HEK293 (cell line): ENCODE results near the gene POLD2.

Experiments used
- CTCF ChIA-PET: fragments of 350-600 bp; formaldehyde crosslinking; extraction: SDS; loops from one replicate; lab custom pipeline; 2021; ENCODE audit warnings: antibody characterized with exemption; lab: Yijun Ruan, JAX
- POLR2A ChIA-PET: fragments of 300-600 bp; formaldehyde crosslinking; extraction: SDS; loops from one replicate; lab custom pipeline; 2020; ENCODE audit warnings: antibody characterized with exemption, inconsistent platforms; lab: Yijun Ruan, JAX
- H3K27ac ChIP-seq: fragments of 200-500 bp; sonication (Bioruptor generic); 2 replicates; pipeline ENCODE4 v1.5.1; 2014; ENCODE audit warnings: low read depth, low read length, control low read depth, inconsistent platforms; ENCODE audit errors: extremely low read depth
- H3K36me3 ChIP-seq, 2 experiments: fragments of 200-500 bp in 1 of 2; sonication (Bioruptor generic) in 1 of 2; 1 replicate in 1 of 2; 2 replicates in 1 of 2; pipeline ENCODE4 v1.5.1; 2014 to 2017; ENCODE audit warnings: inconsistent platforms in 2 of 2, low read length in 2 of 2; ENCODE audit not compliant: control insufficient read depth in 2 of 2, insufficient read depth in 1 of 2
- H3K4me1 ChIP-seq: fragments of 200-500 bp; sonication (Bioruptor generic); 2 replicates; pipeline ENCODE4 v1.5.1; 2014; ENCODE audit warnings: mild to moderate bottlenecking, low read length, inconsistent platforms; ENCODE audit not compliant: control insufficient read depth, insufficient read depth
- H3K4me3 ChIP-seq: 2 replicates; pipeline ENCODE4 v1.5.1; 2011; ENCODE audit warnings: low read depth, mild to moderate bottlenecking, control low read depth, low read length, moderate library complexity
- H3K9me3 ChIP-seq: fragments of 200-500 bp; sonication (Bioruptor generic); 2 replicates; pipeline ENCODE4 v1.5.1; 2014; ENCODE audit warnings: low read depth, low read length, inconsistent platforms; ENCODE audit not compliant: control insufficient read depth, insufficient read depth
- MEIS1 ChIP-seq: sonication (generic); formaldehyde crosslinking; IDR thresholded peaks from 2 replicates; pipeline ENCODE4 v1.8.1; 2022; ENCODE audit warnings: missing genetic modification reagents, mild to moderate bottlenecking, borderline replicate concordance
- PRDM10 ChIP-seq: fragments of 450-650 bp; formaldehyde crosslinking; IDR thresholded peaks from 2 replicates; pipeline ENCODE4 v1.5.1; 2016; ENCODE audit warnings: missing biosample characterization, missing genetic modification characterization
- ZBTB1 ChIP-seq: fragments of 450-650 bp; formaldehyde crosslinking; IDR thresholded peaks from 2 replicates; pipeline ENCODE4 v1.5.1; 2016; ENCODE audit warnings: missing biosample characterization, missing genetic modification characterization
- ZIC2 ChIP-seq: fragments of 450-650 bp; formaldehyde crosslinking; IDR thresholded peaks from 2 replicates; pipeline ENCODE4 v1.5.1; 2016; ENCODE audit warnings: missing biosample characterization, missing genetic modification characterization
- ZNF404 ChIP-seq: fragments of 450-650 bp; formaldehyde crosslinking; IDR thresholded peaks from 2 replicates; pipeline ENCODE4 v1.5.1; 2017; ENCODE audit warnings: missing biosample characterization, missing genetic modification characterization
- ZNF521 ChIP-seq: fragments of 450-650 bp; formaldehyde crosslinking; IDR thresholded peaks from 2 replicates; pipeline ENCODE4 v1.5.1; 2017; ENCODE audit warnings: missing biosample characterization, mild to moderate bottlenecking, missing genetic modification characterization
- ZNF600 ChIP-seq: fragments of 450-650 bp; formaldehyde crosslinking; IDR thresholded peaks from 2 replicates; pipeline ENCODE4 v1.5.1; 2016; ENCODE audit warnings: missing biosample characterization, missing genetic modification characterization
- ZNF692 ChIP-seq: fragments of 450-650 bp; formaldehyde crosslinking; IDR thresholded peaks from 2 replicates; pipeline ENCODE4 v1.5.1; 2016; ENCODE audit warnings: missing biosample characterization, missing genetic modification characterization
- ZSCAN23 ChIP-seq: fragments of 450-650 bp; formaldehyde crosslinking; IDR thresholded peaks from 2 replicates; pipeline ENCODE4 v1.5.1; 2016; ENCODE audit warnings: missing biosample characterization, missing genetic modification characterization

Gene POLD2

GRCh38 chr7:44066494-44067063, 56.8 kb downstream of the POLD2 start:
- H3K27ac ChIP-seq: no peak overlapping the region
- ChIA-PET CTCF (interaction anchor here (0.5 to 3.3 kb wide), 5 partner anchors 17 to 139 kb away, joined by 3 to 14 read pairs (median 3); no protein-coding TSS in a partner anchor), POLR2A (interaction anchor here (0.9 to 2.5 kb wide), 4 partner anchors 11 to 130 kb away, joined by 3 to 16 read pairs (median 9); partner anchors contain the start of gene DBNL)
- peaks cover 0 to 13% of the 10 kb centered on the region in 2 experiments; a peak in 2 of 3 replicates for H3K36me3 ChIP-seq
- TF ChIP-seq ZBTB1 (tag by site-specific recombination): no peak
- no peak for TF ChIP-seq MEIS1 (CRISPR knock-in tag)
- no peaks in the 10 kb centered on the region for H3K9me3 ChIP-seq
- H3K4me1 ChIP-seq: no peaks in the 10 kb centered on the region
- H3K4me3 ChIP-seq: no peak overlapping the region

- ChIA-PET POLR2A (interaction anchor here (0.6 to 2.1 kb wide), 4 partner anchors 17 to 130 kb away, joined by 3 to 16 read pairs (median 4); partner anchors contain the start of gene DBNL), CTCF (interaction anchor here (0.6 to 3.3 kb wide), 3 partner anchors 18 to 130 kb away, joined by 3 to 14 read pairs (median 4); no protein-coding TSS in a partner anchor)
- no peak for TF ChIP-seq ZNF404
- TF ChIP-seq ZNF600 (tag by site-specific recombination): no peak
- no peak for TF ChIP-seq ZNF692
- no peak for TF ChIP-seq PRDM10 (tag by site-specific recombination)
- TF ChIP-seq ZSCAN23 (tag by site-specific recombination): no peak
- H3K36me3 ChIP-seq: peaks cover 0 to 18% of the 10 kb centered on the region in 2 experiments; a peak in 1 of 3 replicates
- H3K4me3 ChIP-seq: no peak overlapping the region
- H3K4me1 ChIP-seq: no peaks in the 10 kb centered on the region
- no peak overlapping the region for H3K27ac ChIP-seq
- no peaks in the 10 kb centered on the region for H3K9me3 ChIP-seq
These were observed 57.3 kb downstream of the POLD2 start for GRCh38 chr7:44066111-44066460.

- no peak for TF ChIP-seq ZIC2 (tag by site-specific recombination)
- TF ChIP-seq ZNF521 (tag by site-specific recombination): no peak
- H3K36me3 ChIP-seq: peaks cover 0 to 23% of the 10 kb centered on the region in 2 experiments; a peak in 1 of 3 replicates
- H3K4me3 ChIP-seq: no peak within 1 kb of the TSS
- CTCF ChIA-PET: interaction anchor here (0.6 to 3.3 kb wide), 2 partner anchors 18 to 131 kb away, joined by 4 to 14 read pairs; no protein-coding TSS in a partner anchor
- POLR2A ChIA-PET: interaction anchor here (0.6 to 2.1 kb wide), 5 partner anchors 16 to 135 kb away, joined by 3 to 16 read pairs (median 5); partner anchors contain the start of genes DBNL and YKT6
- no peaks in the 10 kb centered on the region for H3K9me3 ChIP-seq
- H3K4me1 ChIP-seq: no peaks in the 10 kb centered on the region
- no peak within 1 kb of the TSS for H3K27ac ChIP-seq
These were observed 57.8 kb downstream of the POLD2 start, which contains the start of gene PGAM2 for GRCh38 chr7:44065431-44066110. Gene PGAM2 (minus strand): TSS chr7:44065567. CDS start chr7:44065529, 38 bp downstream.
